Measurements from ENCODE around the gene OR2D2. TPM values are rescaled to one million over a fixed set of nuclear protein-coding genes. Genes with fewer than 3 reads are reported as not detected.
"Not testable (repeated sequence)": the region's sequence is repeated elsewhere in the genome, so short reads cannot be mapped to it uniquely, and the experiment has no call there.

OR2D2 gene
- total RNA-seq, 6 experiments from 2014 or later, result not detected

DNA sequence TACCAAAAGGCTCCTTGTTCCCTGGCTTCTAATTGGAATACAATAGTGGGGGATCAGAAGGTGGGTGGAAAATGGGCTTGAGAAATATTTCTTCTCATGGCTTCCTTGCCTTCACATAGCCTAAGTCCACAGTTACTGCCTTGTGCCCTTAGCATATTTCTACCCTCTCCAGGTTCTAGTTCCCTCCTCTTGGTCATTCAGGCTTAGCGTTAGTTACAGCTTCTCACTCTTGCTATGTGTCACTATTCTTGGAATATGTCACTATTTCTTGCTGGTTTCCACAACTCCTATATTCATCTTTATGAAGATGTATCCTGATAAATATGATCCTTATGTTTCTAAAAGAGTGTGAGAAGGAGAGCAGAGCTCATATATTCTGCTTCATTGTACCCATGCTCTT is 2.5 kb downstream of the OR2D2 start:
- intact Hi-C loops (cut with DNase I), result no loop called here
- Histone ChIP-seq H3K36me3 (no peaks in the 10 kb centered on the region), H3K4me3 (no peak overlapping the region), H3K27me3 (no peaks in the 10 kb centered on the region), H3K9me3 (no peaks in the 10 kb centered on the region), H3K27ac (no peak overlapping the region), H3K4me1 (no peaks in the 10 kb centered on the region)
- 54% methylated on average over 1 of the region's 1 CpG for WGBS (ENCODE audit: insufficient coverage, low coverage, low lambda C conversion rate, missing lambda C conversion rate)
- ATAC-seq (no peak), DNase-seq (no peak)
- no peak for TF ChIP-seq POLR2A (IDR thresholded peaks at IDR 0.05)
- TF ChIP-seq, protein P1, sequence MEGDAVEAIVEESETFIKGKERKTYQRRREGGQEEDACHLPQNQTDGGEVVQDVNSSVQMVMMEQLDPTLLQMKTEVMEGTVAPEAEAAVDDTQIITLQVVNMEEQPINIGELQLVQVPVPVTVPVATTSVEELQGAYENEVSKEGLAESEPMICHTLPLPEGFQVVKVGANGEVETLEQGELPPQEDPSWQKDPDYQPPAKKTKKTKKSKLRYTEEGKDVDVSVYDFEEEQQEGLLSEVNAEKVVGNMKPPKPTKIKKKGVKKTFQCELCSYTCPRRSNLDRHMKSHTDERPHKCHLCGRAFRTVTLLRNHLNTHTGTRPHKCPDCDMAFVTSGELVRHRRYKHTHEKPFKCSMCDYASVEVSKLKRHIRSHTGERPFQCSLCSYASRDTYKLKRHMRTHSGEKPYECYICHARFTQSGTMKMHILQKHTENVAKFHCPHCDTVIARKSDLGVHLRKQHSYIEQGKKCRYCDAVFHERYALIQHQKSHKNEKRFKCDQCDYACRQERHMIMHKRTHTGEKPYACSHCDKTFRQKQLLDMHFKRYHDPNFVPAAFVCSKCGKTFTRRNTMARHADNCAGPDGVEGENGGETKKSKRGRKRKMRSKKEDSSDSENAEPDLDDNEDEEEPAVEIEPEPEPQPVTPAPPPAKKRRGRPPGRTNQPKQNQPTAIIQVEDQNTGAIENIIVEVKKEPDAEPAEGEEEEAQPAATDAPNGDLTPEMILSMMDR (IDR thresholded peaks at IDR 0.05), result no peak

DNA sequence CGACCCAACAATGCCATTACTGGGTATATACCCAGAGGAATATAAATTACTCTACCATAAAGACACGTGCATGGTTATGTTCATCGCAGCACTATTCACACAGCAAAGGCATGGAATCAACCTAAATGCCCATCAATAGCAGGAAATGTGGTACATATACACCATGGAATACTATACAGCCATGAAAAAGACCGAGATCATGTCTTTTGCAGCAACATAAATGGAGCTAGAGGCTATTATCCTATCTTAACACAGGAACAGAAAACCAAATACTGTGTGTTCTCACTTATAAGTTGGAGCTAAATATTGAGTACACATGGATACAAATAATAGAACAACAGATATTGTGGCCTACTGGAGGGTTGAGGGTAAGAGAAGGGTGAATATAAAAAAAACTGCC is 3.5 kb downstream of the OR2D2 start:
- no peak for DNase-seq
- no peak for ATAC-seq
- H3K36me3 ChIP-seq, result no peaks in the 10 kb centered on the region
- TF ChIP-seq, protein P1 (IDR thresholded peaks at IDR 0.05), result no peak
- TF ChIP-seq POLR2A (IDR thresholded peaks at IDR 0.05), result no peak
- H3K27me3 ChIP-seq, result no peaks in the 10 kb centered on the region
- no peak overlapping the region for H3K4me3 ChIP-seq
- intact Hi-C loops (cut with DNase I), result no loop called here
- no peaks in the 10 kb centered on the region for H3K9me3 ChIP-seq
- H3K4me1 ChIP-seq, result no peaks in the 10 kb centered on the region
- no peak overlapping the region for H3K27ac ChIP-seq
- WGBS (ENCODE audit: insufficient coverage, low coverage, low lambda C conversion rate, missing lambda C conversion rate), result 67% methylated on average over 4 of the region's 4 CpGs

DNA sequence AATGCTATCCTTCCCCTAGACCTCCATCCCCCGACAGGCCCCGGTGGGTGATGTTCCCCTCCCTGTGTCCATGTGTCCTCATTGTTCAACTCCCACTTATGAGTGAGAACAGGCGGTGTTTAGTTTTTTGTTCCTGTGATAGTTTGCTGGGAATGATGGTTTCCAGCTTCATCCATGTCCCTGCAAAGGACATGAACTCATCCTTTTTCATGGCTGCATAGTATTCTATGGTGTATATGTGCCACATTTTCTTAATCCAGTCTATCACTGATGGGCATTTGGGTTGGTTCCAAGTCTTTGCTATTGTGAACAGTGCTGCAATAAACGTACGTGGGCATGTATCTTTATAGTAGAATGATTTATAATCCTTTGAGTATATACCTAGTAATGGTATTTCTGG is 4.6 kb downstream of the OR2D2 start:
- H3K36me3 ChIP-seq; H3K27me3 ChIP-seq; H3K4me3 ChIP-seq; H3K4me1 ChIP-seq; intact Hi-C loops (cut with DNase I); H3K9me3 ChIP-seq; H3K27ac ChIP-seq; DNase-seq; ATAC-seq: not testable (repeated sequence)
- WGBS (ENCODE audit: insufficient coverage, low coverage, low lambda C conversion rate, missing lambda C conversion rate), result 81% methylated on average over 3 of the region's 5 CpGs

DNA sequence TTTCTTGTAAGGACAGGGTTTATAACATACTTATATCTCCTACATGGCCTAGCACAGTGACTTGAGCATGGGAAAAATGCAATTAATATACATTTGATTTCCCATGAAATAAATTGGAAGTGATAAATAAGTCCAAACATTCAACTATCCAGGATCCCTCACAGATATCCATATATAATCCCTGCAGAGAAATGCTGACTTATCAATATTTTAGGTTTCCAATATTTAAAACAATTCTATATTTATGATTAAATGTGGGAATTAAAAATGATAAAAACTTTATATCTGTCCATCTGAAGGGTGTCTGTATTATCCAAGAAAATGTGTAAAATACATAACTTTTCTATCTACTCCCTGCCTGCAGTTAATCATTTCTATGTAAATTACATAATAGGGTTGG is 9.5 kb downstream of the OR2D2 start:
- H3K4me3 ChIP-seq, result no peak overlapping the region
- H3K27ac ChIP-seq, result no peak overlapping the region
- H3K4me1 ChIP-seq, result no peaks in the 10 kb centered on the region
- intact Hi-C loops (cut with DNase I), result no loop called here
- no peaks in the 10 kb centered on the region for H3K27me3 ChIP-seq
- ATAC-seq (no peak), DNase-seq (no peak)
- no peaks in the 10 kb centered on the region for H3K9me3 ChIP-seq
- TF ChIP-seq, protein P1 (IDR thresholded peaks at IDR 0.05), result no peak
- TF ChIP-seq POLR2A (IDR thresholded peaks at IDR 0.05), result no peak
- H3K36me3 ChIP-seq, result no peaks in the 10 kb centered on the region

DNA sequence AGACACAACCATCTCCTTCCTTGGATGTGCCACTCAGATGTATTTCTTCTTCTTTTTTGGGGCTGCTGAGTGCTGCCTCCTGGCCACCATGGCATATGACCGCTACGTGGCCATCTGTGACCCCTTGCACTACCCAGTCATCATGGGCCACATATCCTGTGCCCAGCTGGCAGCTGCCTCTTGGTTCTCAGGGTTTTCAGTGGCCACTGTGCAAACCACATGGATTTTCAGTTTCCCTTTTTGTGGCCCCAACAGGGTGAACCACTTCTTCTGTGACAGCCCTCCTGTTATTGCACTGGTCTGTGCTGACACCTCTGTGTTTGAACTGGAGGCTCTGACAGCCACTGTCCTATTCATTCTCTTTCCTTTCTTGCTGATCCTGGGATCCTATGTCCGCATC is 15.4 kb downstream of the OR2D2 start:
- no peaks in the 10 kb centered on the region for H3K36me3 ChIP-seq
- no peak overlapping the region for H3K27ac ChIP-seq
- ATAC-seq, result no peak
- DNase-seq, result no peak
- intact Hi-C loops (cut with DNase I), result no loop called here
- TF ChIP-seq, protein P1 (IDR thresholded peaks at IDR 0.05), result no peak
- no peak for TF ChIP-seq POLR2A (IDR thresholded peaks at IDR 0.05)
- 74% methylated on average over 3 of the region's 3 CpGs for WGBS (ENCODE audit: insufficient coverage, low coverage, low lambda C conversion rate, missing lambda C conversion rate)
- H3K4me1 ChIP-seq, result no peaks in the 10 kb centered on the region
- H3K27me3 ChIP-seq, result no peaks in the 10 kb centered on the region
- H3K4me3 ChIP-seq, result no peak overlapping the region
- no peaks in the 10 kb centered on the region for H3K9me3 ChIP-seq

Data from right lobe of liver (tissue), 6 donors.